ENCODE data around the gene PLCD1.
"Not testable (repeated sequence)": the region's sequence is repeated elsewhere in the genome, so short reads cannot be mapped to it uniquely, and the experiment has no call there.

The PLCD1 gene

GRCh38 chr3:38029400-38030125, at the start of gene PLCD1:
TSS of gene PLCD1 (minus strand) at chr3:38029642. CDS start at chr3:38029539, 103 bp downstream.
- no peak for DNase-seq

- not testable (repeated sequence) for DNase-seq
These were observed 47.6 kb upstream of the PLCD1 start for GRCh38 chr3:38077073-38077472.

- DNase-seq: no peak
These were observed 40.6 kb upstream of the PLCD1 start for GRCh38 chr3:38070013-38070412.

- no peak for DNase-seq
These were observed 38.2 kb upstream of the PLCD1 start for GRCh38 chr3:38067508-38068233.

- not testable (repeated sequence) for DNase-seq
These were observed 35.0 kb upstream of the PLCD1 start for GRCh38 chr3:38064453-38064852.

- no peak for DNase-seq
These were observed 33.4 kb upstream of the PLCD1 start for GRCh38 chr3:38062809-38063208.

- no peak for DNase-seq
These were observed 30.1 kb upstream of the PLCD1 start for GRCh38 chr3:38059591-38059990.

GRCh38 chr3:38059148-38059547, 29.7 kb upstream of the PLCD1 start:
- no peak for DNase-seq

GRCh38 chr3:38054499-38055001, 25.1 kb upstream of the PLCD1 start:
- DNase-seq: no peak

- not testable (repeated sequence) for DNase-seq
These were observed 24.5 kb upstream of the PLCD1 start for GRCh38 chr3:38053813-38054498.

- DNase-seq: not testable (repeated sequence)
These were observed 23.8 kb upstream of the PLCD1 start for GRCh38 chr3:38053286-38053685.

- no peak for DNase-seq
These were observed 21.7 kb upstream of the PLCD1 start for GRCh38 chr3:38051131-38051530.

GRCh38 chr3:38049358-38050126, 20.1 kb upstream of the PLCD1 start:
- DNase-seq: no peak

- no peak for DNase-seq
These were observed 18.5 kb upstream of the PLCD1 start for GRCh38 chr3:38047896-38048295.

GRCh38 chr3:38046821-38047220, 17.4 kb upstream of the PLCD1 start:
- DNase-seq: no peak

- no peak for DNase-seq
These were observed 16.6 kb upstream of the PLCD1 start for GRCh38 chr3:38046027-38046426.

- no peak for DNase-seq
These were observed 14.0 kb upstream of the PLCD1 start for GRCh38 chr3:38043486-38043885.

- no peak for DNase-seq
These were observed 11.0 kb upstream of the PLCD1 start for GRCh38 chr3:38040401-38040800.

GRCh38 chr3:38039899-38040261, 10.4 kb upstream of the PLCD1 start:
- DNase-seq: no peak

- no peak for DNase-seq
These were observed 9.9 kb upstream of the PLCD1 start, which contains the start of gene DLEC1 for GRCh38 chr3:38039101-38039898. TSS of gene DLEC1 (plus strand) at chr3:38039208. CDS start at chr3:38039226, 18 bp downstream.

- no peak for DNase-seq
These were observed 9.0 kb upstream of the PLCD1 start for GRCh38 chr3:38038447-38038911.

- no peak for DNase-seq
These were observed 7.5 kb upstream of the PLCD1 start for GRCh38 chr3:38036906-38037305.

Data from NCI-H2081 (cell line).